K562 (cell line): Measurements from ENCODE around the gene HEMGN. TPM values are rescaled to one million over a fixed set of nuclear protein-coding genes. Genes with fewer than 3 reads are reported as not detected.

Experiments
- ATAC-seq: fragments of 200-7000 bp; cut with Tn5 transposase; 3 replicates; pipeline ENCODE4 v1.9.1; 2020; ENCODE audit warnings: moderate library complexity
- BruUV-seq: library from RNA; stranded (reverse); fragments of 400-500 nt; replicated peaks from 2 replicates; lab custom pipeline; 2021; lab: Mats Ljungman, UMichigan
- CTCF ChIA-PET: fragments of 300-600 bp; formaldehyde crosslinking; extraction: SDS; loops from one replicate; lab custom pipeline; 2021; ENCODE audit warnings: low intra/inter-chr PET ratio; lab: Yijun Ruan, JAX
- POLR2A ChIA-PET: fragments of 300-600, 350-650 bp; sonication (Branson Sonifier 250); formaldehyde crosslinking; extraction: SDS; loops from one replicate; lab custom pipeline; 2021; ENCODE audit warnings: antibody characterized with exemption, inconsistent platforms; lab: Yijun Ruan, JAX
- DNase-seq, 4 experiments: peaks; one replicate each; pipeline versions ENCODE4 v3.0.0 to v3.0.0-alpha.2; 2011 to 2018; ENCODE audit warnings: low spot score in 3 of 4, mixed read lengths in 3 of 4; ENCODE audit errors: extremely low read depth in 1 of 4
- FAIRE-seq: peaks from 2 replicates; lab custom pipeline; 2011; peaks lifted over from hg19 to GRCh38; lab: Jason Lieb, UNC
- H2AFZ ChIP-seq: 2 replicates; pipeline ENCODE4 v1.6.0; 2011; ENCODE audit warnings: low read depth, low read length, control low read depth, inconsistent platforms
- H3K27ac ChIP-seq: fragments of 200-600 bp; 3 replicates; pipeline ENCODE4 v1.8.0; 2011; ENCODE audit warnings: low read depth, mild to moderate bottlenecking, control low read depth, inconsistent platforms, low read length, moderate library complexity, mixed read lengths; ENCODE audit errors: extremely low read depth
- H3K27me3 ChIP-seq, 2 experiments: fragments of 300-600 bp in 1 of 2; 2 replicates in 1 of 2; 3 replicates in 1 of 2; pipeline versions ENCODE4 v1.6.0 to v1.8.0; 2011; ENCODE audit warnings: inconsistent platforms in 2 of 2, low read length in 2 of 2, mild to moderate bottlenecking in 1 of 2, mixed read lengths in 1 of 2, moderate library complexity in 1 of 2; ENCODE audit not compliant: control insufficient read depth in 2 of 2, insufficient read depth in 2 of 2
- H3K36me3 ChIP-seq: fragments of 300-600 bp; 3 replicates; pipeline ENCODE4 v1.8.0; 2011; ENCODE audit warnings: mild to moderate bottlenecking, low read length, inconsistent platforms; ENCODE audit not compliant: control insufficient read depth, insufficient read depth
- H3K4me1 ChIP-seq, 2 experiments: fragments of 200-600 bp in 1 of 2; replicated peaks in 1 of 2; 2 replicates in 1 of 2; 3 replicates in 1 of 2; pipeline versions ENCODE4 v1.5.1 to v1.8.0; 2011; ENCODE audit warnings: inconsistent platforms in 2 of 2, low read length in 2 of 2, mild to moderate bottlenecking in 1 of 2, mixed read lengths in 1 of 2, moderate library complexity in 1 of 2; ENCODE audit not compliant: control insufficient read depth in 2 of 2, insufficient read depth in 2 of 2
- H3K4me2 ChIP-seq: 2 replicates; pipeline ENCODE4 v1.6.1; 2011; ENCODE audit warnings: low read length, control low read depth, inconsistent platforms, mixed read lengths; ENCODE audit not compliant: insufficient read depth
- H3K4me3 ChIP-seq: fragments of 200-600 bp; sonication (generic), shearing (Covaris generic); 2 replicates; pipeline ENCODE4 v1.5.1; 2016; ENCODE audit warnings: control low read depth, inconsistent platforms
- H3K79me2 ChIP-seq: fragments of 200-600 bp; 3 replicates; pipeline ENCODE4 v1.8.0; 2011; ENCODE audit warnings: low read length, inconsistent platforms; ENCODE audit not compliant: control insufficient read depth, insufficient read depth
- H3K9ac ChIP-seq, 2 experiments: 2 replicates each; pipeline versions ENCODE4 v1.6.0 to v1.6.1; 2011; ENCODE audit warnings: low read depth in 2 of 2, low read length in 2 of 2, control low read depth in 1 of 2, inconsistent platforms in 1 of 2, mild to moderate bottlenecking in 1 of 2, mixed read lengths in 1 of 2; ENCODE audit not compliant: insufficient read depth in 1 of 2
- H3K9me1 ChIP-seq: one replicate; pipeline ENCODE4 v1.6.0; 2011; ENCODE audit warnings: inconsistent platforms, mild to moderate bottlenecking, low read length, moderate library complexity; ENCODE audit not compliant: control insufficient read depth, insufficient read depth
- H3K9me3 ChIP-seq: replicated peaks from 2 replicates; pipeline ENCODE4 v1.5.1; 2011; ENCODE audit warnings: low read depth, low read length, inconsistent platforms; ENCODE audit not compliant: control insufficient read depth, insufficient read depth
- H4K20me1 ChIP-seq: replicated peaks from 2 replicates; pipeline ENCODE4 v1.6.1; 2011; ENCODE audit warnings: low read length, inconsistent platforms, mixed read lengths; ENCODE audit not compliant: control insufficient read depth, insufficient read depth
- ARNT ChIP-seq, 2 experiments: fragments of 450-650 bp; IDR thresholded peaks; 2 replicates each; pipeline ENCODE4 v1.6.1; 2016; ENCODE audit warnings: mild to moderate bottlenecking in 1 of 2
- BRD9 ChIP-seq: fragments of 450-650 bp; IDR thresholded peaks from 2 replicates; pipeline ENCODE4 v1.6.1; 2018; ENCODE audit warnings: low read depth; ENCODE audit not compliant: partially characterized antibody
- EGR1 ChIP-seq: fragments of 450-650 bp; conservative IDR thresholded peaks from 2 replicates; pipeline ENCODE4 v1.6.1; 2017; ENCODE audit warnings: mild to moderate bottlenecking
- HBP1 ChIP-seq: fragments of 450-650 bp; formaldehyde crosslinking; IDR thresholded peaks from 2 replicates; pipeline ENCODE4 v1.4.0; 2022; ENCODE audit warnings: missing genetic modification characterization
- HMG20B ChIP-seq: fragments of 250-450 bp; sonication (Bioruptor Pico); IDR thresholded peaks from 2 replicates; pipeline ENCODE4 v1.5.0; 2021; ENCODE audit warnings: mild to moderate bottlenecking
- NR0B1 ChIP-seq: fragments of 450-650 bp; IDR thresholded peaks from one replicate; pipeline ENCODE4 v1.6.1; 2018; ENCODE audit warnings: mild to moderate bottlenecking, moderate library complexity; ENCODE audit not compliant: partially characterized antibody
- PREB ChIP-seq: sonication (generic); formaldehyde crosslinking; IDR thresholded peaks from 2 replicates; pipeline ENCODE4 v1.8.1; 2023; ENCODE audit warnings: mild to moderate bottlenecking, missing genetic modification reagents
- PTRF ChIP-seq: fragments of 450-650 bp; IDR thresholded peaks from 2 replicates; pipeline ENCODE4 v1.6.1; 2016; ENCODE audit warnings: mild to moderate bottlenecking, missing genetic modification characterization, missing compliant biosample characterization
- RAD21 ChIP-seq, 2 experiments: fragments of 250-450 bp in 1 of 2; fragments of 450-650 bp in 1 of 2; sonication (Bioruptor Pico) in 1 of 2; formaldehyde crosslinking in 1 of 2; IDR thresholded peaks in 1 of 2; conservative IDR thresholded peaks in 1 of 2; 2 replicates each; pipeline versions ENCODE4 v1.4.0 to v1.8.0; 2020 to 2022; ENCODE audit warnings: mild to moderate bottlenecking in 2 of 2, moderate library complexity in 1 of 2
- RAD51 ChIP-seq: fragments of 450-650 bp; IDR thresholded peaks from 2 replicates; pipeline ENCODE4 v1.7.1; 2016; ENCODE audit warnings: low read depth, mild to moderate bottlenecking, borderline replicate concordance
- RBM14 ChIP-seq: fragments of 200-400 bp; formaldehyde crosslinking; IDR thresholded peaks from 2 replicates; pipeline ENCODE4 v1.6.1; 2018; ENCODE audit warnings: low read depth, mild to moderate bottlenecking, low read length, moderate library complexity, borderline replicate concordance; ENCODE audit not compliant: insufficient read depth
- SRF ChIP-seq, 2 experiments: fragments of 250-450, 450-650 bp in 1 of 2; sonication (Bioruptor Pico) in 1 of 2; sonication (generic) in 1 of 2; formaldehyde crosslinking; IDR thresholded peaks; 2 replicates each; pipeline versions ENCODE4 v1.5.0 to v1.5.1; 2020 to 2022; ENCODE audit warnings: mild to moderate bottlenecking in 1 of 2, missing genetic modification reagents in 1 of 2
- THRB ChIP-seq: fragments of 450-650 bp; formaldehyde crosslinking; conservative IDR thresholded peaks from 2 replicates; pipeline ENCODE4 v1.4.0; 2022; ENCODE audit warnings: mild to moderate bottlenecking, missing genetic modification characterization
- ZNF507 ChIP-seq: conservative IDR thresholded peaks from 2 replicates; pipeline ENCODE4 v1.6.1; 2017; ENCODE audit warnings: missing genetic modification characterization, missing compliant biosample characterization
- ZNF79 ChIP-seq: fragments of 250-450 bp; sonication (Bioruptor Pico); IDR thresholded peaks from 2 replicates; pipeline ENCODE4 v1.4.0; 2020; ENCODE audit warnings: low read depth, mild to moderate bottlenecking, moderate library complexity
- in situ Hi-C: fragments of 300-500 bp; cut with MboI; formaldehyde crosslinking; loops from 4 replicates; pipeline ENCODE4 v1.15.0; 2018; ENCODE audit warnings: inconsistent platforms, mixed read lengths
- intact Hi-C: fragments of 100-400 bp; cut with micrococcal nuclease; formaldehyde crosslinking; loops from 2 replicates; pipeline ENCODE4 v1.14.2; 2022
- polyA plus RNA-seq, 8 experiments: library from polyadenylated mRNA; depleted of rRNA in 4 of 8; stranded (reverse) in 5 of 8; unstranded in 3 of 8; fragments of >200 nt; fragmentation: Nextera tagmentation in 2 of 8; fragmentation: Illumina TruSeq in 1 of 8; extraction: Ambion mirVana in 2 of 8; extraction: Trizol in 1 of 8; gene quantifications; 2 replicates each; pipeline versions ENCODE4 v1.2.1 to v1.2.3, GENCODE V29; 2011 to 2014; ENCODE audit warnings: inconsistent platforms in 1 of 8, missing spikeins in 1 of 8
- total RNA-seq, 7 experiments: library from RNA; depleted of rRNA in 6 of 7; stranded (reverse); fragments of >200 nt in 6 of 7; fragmentation: Illumina TruSeq in 2 of 7; extraction: Trizol in 2 of 7; gene quantifications; 2 replicates each; pipeline versions ENCODE4 v1.2.1 to v1.2.3, GENCODE V29; 2011 to 2021; ENCODE audit warnings: low replicate concordance in 1 of 7

Gene HEMGN
- total and polyA plus RNA-seq, 9 of the 15 experiments (the other 6 are each of a cell fraction or from before 2014, with no cell fraction given): 56.3 to 258 (median 137) TPM

- peak in 1 of 2 experiments; percentile 66; a peak in 1 of 4 replicates for TF ChIP-seq SRF (CRISPR knock-in tag; IDR thresholded peaks at IDR 0.05)
Measured at GRCh38 chr9:97956331-97956730, 18.4 kb upstream of the HEMGN start (continued).

- no peaks in the 10 kb centered on the region for H3K9me1 ChIP-seq
- DNase-seq (peak; percentile 67 to 92 (median 76)), ATAC-seq (peak; percentile 94), FAIRE-seq (peak; percentile 97)
- H3K27me3 ChIP-seq: no peaks in the 10 kb centered on the region
- H4K20me1 ChIP-seq: no peaks in the 10 kb centered on the region
- no peak overlapping the region for H3K4me3 ChIP-seq
- no peaks in the 10 kb centered on the region; the same call in 2 of the 3 replicates for H3K36me3 ChIP-seq
- H3K9me3 ChIP-seq: no peaks in the 10 kb centered on the region; the same call in 1 of the 2 replicates
- peaks cover 25 to 34% of the 10 kb centered on the region in 2 experiments; a peak in 4 of 5 replicates for H3K4me1 ChIP-seq
- CTCF ChIA-PET: interaction anchor here (2.1 kb wide), 1 partner anchor 31 kb away, joined by 36 read pairs; the partner anchor contains the start of gene TRMO
- in situ Hi-C loops (no loop called here), intact Hi-C loops (loop anchor here (1.0 to 2.0 kb wide), 2 partner anchors 14 to 31 kb away; no protein-coding TSS in a partner anchor)
- no TSS peak for BruUV-seq
- peak overlapping the region; percentile 64 for H3K27ac ChIP-seq
- peak overlapping the region; percentile 32 to 47; a peak in 3 of 4 replicates for H3K9ac ChIP-seq
- POLR2A ChIA-PET: interaction anchor here (0.9 to 1.0 kb wide), 2 partner anchors 10 to 11 kb away, joined by 3 read pairs; no protein-coding TSS in a partner anchor
- H3K79me2 ChIP-seq: peaks cover 9% of the 10 kb centered on the region; the same call in 2 of the 3 replicates
- H3K4me2 ChIP-seq: peak overlapping the region; percentile 44
- peak overlapping the region; percentile 94 for H2AFZ ChIP-seq
- no peak for TF ChIP-seq EGR1
- 0 out of 4 replicates have a peak, but pooled peaks of 1 of the 2 experiments have one; percentile 30 for TF ChIP-seq ARNT (IDR thresholded peaks at IDR 0.05)
- no peak for TF ChIP-seq RBM14
- no peak for TF ChIP-seq NR0B1
- no peak for TF ChIP-seq PTRF
- 0 out of 2 replicates have a peak, but pooled peaks have one; percentile 8 for TF ChIP-seq RAD51
- no peak for TF ChIP-seq PREB
- TF ChIP-seq BRD9: peak; percentile 88
- no peak for TF ChIP-seq THRB (CRISPR knock-in tag)
- peak; percentile 83 to 94 for TF ChIP-seq RAD21 (CRISPR knock-in tag; conservative IDR thresholded peaks at IDR 0.05 in 1 of 2, IDR thresholded peaks at IDR 0.05 in 1 of 2)
- no peak for TF ChIP-seq ZNF79 (CRISPR knock-in tag)
- no peak for TF ChIP-seq ZNF507 (tag)
- TF ChIP-seq HMG20B: no peak
- no peak for TF ChIP-seq HBP1 (CRISPR knock-in tag)
Measured at GRCh38 chr9:97954550-97954989, 16.6 kb upstream of the HEMGN start.
